Adrenal gland (tissue), 5 donors: Measurements from ENCODE around the gene IDH3B.

Source experiments
- POLR2A ChIP-seq, 2 donors: fragments of 450-650 bp; IDR thresholded peaks; one replicate each; pipeline ENCODE4 v1.6.1; 2017; ENCODE audit warnings: antibody characterized with exemption in 2 of 2, mild to moderate bottlenecking in 2 of 2, moderate library complexity in 1 of 2
- TF ChIP-seq, protein P1 (sequence below), 6 experiments: fragments of 450-650 bp in 4 of 6; fragments of 200-600 bp in 2 of 6; sonication (generic) in 1 of 6; IDR thresholded peaks; 1 replicate in 5 of 6; 2 replicates in 1 of 6; pipeline versions ENCODE4 v1.5.1 to v1.8.0; 2016 to 2021; ENCODE audit warnings: antibody characterized with exemption in 6 of 6, mild to moderate bottlenecking in 2 of 6, moderate library complexity in 1 of 6
- donor health status: DM: no; HTN: no; CAD: no.

DNA sequence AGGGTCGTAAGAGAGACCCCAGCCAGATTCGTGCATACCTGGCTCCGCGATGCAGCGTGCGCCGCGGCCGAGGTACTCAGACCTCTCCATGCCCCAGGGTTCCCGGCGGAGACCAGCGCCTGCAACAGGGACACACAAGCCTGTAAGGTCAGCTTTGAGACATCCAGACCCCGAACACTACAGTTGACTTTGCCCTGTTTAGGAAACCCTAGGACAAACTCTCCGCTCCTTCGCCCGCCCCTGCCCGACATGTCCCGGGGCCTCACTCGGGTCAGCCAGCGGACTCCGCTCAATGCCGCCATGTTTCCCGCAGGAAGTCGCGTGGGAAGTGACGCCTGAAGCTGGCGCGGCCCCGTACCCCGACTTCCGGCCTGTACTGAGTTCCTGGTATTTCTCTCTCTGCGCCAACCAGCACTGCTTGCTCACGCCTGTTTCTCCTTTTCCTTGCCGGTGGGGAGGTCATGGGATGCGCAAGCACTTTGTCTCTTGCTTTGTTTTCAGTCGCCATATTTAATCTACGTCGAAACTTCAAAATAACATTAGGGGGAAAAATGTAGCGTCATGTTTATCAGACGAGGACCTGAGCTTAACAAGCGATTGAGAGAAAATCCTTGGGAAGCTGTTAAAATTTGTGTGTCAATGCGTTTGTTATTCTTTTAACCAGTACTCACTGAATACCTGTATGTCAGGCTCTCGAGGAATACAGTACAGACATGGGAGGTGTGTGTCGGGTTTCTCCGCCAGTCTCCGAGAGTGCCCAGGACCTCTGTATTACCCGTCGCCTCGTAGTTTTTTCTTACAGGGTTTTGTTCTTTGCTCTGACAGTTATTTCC is at the start of gene IDH3B:
- TF ChIP-seq POLR2A (IDR thresholded peaks at IDR 0.05): peak; percentile 69 to 72
- TF ChIP-seq, protein P1, sequence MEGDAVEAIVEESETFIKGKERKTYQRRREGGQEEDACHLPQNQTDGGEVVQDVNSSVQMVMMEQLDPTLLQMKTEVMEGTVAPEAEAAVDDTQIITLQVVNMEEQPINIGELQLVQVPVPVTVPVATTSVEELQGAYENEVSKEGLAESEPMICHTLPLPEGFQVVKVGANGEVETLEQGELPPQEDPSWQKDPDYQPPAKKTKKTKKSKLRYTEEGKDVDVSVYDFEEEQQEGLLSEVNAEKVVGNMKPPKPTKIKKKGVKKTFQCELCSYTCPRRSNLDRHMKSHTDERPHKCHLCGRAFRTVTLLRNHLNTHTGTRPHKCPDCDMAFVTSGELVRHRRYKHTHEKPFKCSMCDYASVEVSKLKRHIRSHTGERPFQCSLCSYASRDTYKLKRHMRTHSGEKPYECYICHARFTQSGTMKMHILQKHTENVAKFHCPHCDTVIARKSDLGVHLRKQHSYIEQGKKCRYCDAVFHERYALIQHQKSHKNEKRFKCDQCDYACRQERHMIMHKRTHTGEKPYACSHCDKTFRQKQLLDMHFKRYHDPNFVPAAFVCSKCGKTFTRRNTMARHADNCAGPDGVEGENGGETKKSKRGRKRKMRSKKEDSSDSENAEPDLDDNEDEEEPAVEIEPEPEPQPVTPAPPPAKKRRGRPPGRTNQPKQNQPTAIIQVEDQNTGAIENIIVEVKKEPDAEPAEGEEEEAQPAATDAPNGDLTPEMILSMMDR (IDR thresholded peaks at IDR 0.05): no peak
